ENCODE data around the gene PLCG2.

The PLCG2 gene

DNA sequence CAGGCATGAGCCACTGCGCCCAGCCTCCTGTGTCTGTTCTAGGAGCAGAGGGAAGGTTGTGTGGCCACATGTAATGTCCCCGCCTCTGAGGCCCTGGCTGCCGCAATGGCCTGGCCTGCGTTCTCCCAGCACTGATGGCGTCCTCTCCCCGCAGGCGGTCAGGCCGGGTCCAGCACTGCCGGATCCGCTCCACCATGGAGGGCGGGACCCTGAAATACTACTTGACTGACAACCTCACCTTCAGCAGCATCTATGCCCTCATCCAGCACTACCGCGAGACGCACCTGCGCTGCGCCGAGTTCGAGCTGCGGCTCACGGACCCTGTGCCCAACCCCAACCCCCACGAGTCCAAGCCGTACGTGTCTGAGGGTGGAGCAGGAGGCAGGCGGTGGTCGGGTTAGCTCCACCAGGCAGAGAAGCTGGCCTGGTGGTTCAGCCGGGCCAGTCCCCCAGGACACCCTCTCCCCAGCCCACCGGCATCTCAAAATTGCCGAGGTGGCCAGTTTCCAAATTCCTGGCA lies 131.3 kb downstream of the PLCG2 start:
- DNase-seq (ENCODE audit: low read depth) = no peak
- TF ChIP-seq, protein P1, sequence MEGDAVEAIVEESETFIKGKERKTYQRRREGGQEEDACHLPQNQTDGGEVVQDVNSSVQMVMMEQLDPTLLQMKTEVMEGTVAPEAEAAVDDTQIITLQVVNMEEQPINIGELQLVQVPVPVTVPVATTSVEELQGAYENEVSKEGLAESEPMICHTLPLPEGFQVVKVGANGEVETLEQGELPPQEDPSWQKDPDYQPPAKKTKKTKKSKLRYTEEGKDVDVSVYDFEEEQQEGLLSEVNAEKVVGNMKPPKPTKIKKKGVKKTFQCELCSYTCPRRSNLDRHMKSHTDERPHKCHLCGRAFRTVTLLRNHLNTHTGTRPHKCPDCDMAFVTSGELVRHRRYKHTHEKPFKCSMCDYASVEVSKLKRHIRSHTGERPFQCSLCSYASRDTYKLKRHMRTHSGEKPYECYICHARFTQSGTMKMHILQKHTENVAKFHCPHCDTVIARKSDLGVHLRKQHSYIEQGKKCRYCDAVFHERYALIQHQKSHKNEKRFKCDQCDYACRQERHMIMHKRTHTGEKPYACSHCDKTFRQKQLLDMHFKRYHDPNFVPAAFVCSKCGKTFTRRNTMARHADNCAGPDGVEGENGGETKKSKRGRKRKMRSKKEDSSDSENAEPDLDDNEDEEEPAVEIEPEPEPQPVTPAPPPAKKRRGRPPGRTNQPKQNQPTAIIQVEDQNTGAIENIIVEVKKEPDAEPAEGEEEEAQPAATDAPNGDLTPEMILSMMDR (IDR thresholded peaks at IDR 0.05; ENCODE audit: insufficient read depth, low read depth, low read length, missing control alignments) = no peak
- H3K4me3 ChIP-seq (ENCODE audit: low read depth, low read length) = no peak overlapping the region

DNA sequence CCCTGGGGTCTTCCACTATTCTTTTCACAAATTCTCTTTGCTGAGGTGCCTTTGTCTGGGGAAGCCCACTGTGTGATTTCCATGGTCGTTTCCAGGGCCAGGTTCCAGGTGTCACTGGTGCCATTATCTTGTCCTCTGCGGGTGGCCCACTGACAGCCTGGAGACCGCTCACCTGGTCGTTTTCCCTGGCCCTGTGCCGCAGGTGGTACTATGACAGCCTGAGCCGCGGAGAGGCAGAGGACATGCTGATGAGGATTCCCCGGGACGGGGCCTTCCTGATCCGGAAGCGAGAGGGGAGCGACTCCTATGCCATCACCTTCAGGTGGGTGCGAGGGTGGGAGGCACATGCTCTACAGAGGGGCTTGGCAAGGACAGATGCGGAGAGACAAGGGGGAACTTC lies 133.3 kb downstream of the PLCG2 start:
- TF ChIP-seq, protein P1 (IDR thresholded peaks at IDR 0.05; ENCODE audit: insufficient read depth, low read depth, low read length, missing control alignments) = no peak
- no peak for DNase-seq (ENCODE audit: low read depth)
- H3K4me3 ChIP-seq (ENCODE audit: low read depth, low read length) = no peak overlapping the region

DNA sequence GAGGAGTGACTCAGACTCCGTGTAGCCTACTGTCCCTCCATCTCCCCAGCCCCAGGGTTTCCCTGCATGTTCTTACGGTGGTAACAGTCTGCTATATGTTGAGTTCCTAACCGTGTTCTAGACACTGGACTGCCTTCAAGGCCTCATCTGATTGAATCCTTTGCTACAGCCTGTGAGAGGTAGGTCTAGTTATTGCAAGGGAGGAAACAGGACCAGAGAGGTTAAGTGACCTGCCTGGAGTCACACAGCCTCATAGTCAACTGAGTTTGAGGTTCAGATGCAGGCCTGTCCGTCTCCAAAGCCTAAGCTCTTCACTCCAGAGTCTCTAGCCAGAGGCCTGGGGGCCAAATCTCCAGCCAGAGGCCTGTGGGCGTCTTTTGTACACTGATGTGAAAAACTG lies 134.1 kb downstream of the PLCG2 start:
- no peak overlapping the region for H3K4me3 ChIP-seq (ENCODE audit: low read depth, low read length)
- TF ChIP-seq, protein P1 (IDR thresholded peaks at IDR 0.05; ENCODE audit: insufficient read depth, low read depth, low read length, missing control alignments) = no peak
- DNase-seq (ENCODE audit: low read depth) = no peak

DNA sequence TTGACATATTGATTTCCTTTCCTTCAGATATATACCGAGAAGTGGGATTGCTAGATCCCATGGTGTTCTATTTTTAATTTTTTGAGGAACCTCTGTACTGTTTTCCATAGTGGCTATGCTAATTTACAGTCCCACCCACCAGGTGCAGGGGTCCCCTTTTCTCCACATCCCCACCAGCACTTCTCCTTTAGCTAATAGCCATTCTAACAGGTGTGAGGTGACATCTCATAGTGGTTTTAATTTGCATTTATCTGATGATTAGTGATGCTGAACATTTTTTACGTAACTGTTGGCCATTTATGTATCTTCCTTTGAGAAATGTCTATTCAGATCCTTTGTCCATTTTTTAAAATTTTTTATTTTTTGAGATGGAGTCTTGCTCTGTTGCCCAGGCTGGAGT lies 138.3 kb downstream of the PLCG2 start:
- H3K4me3 ChIP-seq (ENCODE audit: low read depth, low read length) = no peak overlapping the region
- TF ChIP-seq, protein P1 (IDR thresholded peaks at IDR 0.05; ENCODE audit: insufficient read depth, low read depth, low read length, missing control alignments) = no peak
- no peak for DNase-seq (ENCODE audit: low read depth)

DNA sequence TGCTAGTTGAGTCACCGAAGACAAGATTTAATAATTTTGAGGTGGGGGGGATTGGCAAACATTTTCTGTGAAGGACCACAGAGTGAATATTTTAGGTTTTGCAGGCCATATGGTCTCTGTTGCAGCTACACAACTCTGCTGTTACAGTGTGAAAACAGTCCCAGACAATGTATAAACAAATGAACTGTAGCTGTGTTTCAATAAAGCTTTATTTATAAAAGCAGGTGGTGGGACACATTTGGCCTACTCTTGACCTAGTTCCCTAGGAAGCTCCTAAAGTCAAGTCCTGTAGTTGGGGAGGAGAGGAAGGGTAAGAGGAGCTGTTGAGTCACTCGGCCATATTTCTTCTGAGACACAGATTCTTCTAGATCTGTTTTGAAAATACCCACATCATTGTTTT lies 139.8 kb downstream of the PLCG2 start:
- TF ChIP-seq, protein P1 (IDR thresholded peaks at IDR 0.05; ENCODE audit: insufficient read depth, low read depth, low read length, missing control alignments) = no peak
- DNase-seq (ENCODE audit: low read depth) = no peak
- H3K4me3 ChIP-seq (ENCODE audit: low read depth, low read length) = no peak overlapping the region

DNA sequence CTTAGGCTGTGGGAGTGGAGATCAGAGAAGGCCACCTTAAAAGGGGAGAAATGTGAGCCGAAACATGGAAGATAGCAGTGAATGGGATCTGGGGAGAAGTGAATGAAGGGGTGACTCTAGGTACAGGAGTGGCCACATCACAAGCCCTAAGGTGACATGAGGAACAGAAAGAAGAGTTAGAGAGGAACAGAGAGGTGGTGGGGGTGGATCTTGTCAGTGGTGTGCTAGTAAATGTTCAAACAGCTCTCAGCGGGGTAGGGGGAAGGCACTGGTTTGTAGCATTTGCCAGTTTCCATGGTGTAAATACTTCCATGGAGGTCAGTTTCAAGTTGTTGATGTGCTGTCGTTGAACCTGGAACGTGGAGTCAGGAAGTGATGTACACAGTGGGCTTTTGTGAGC lies 141.4 kb downstream of the PLCG2 start:
- DNase-seq (ENCODE audit: low read depth) = no peak
- TF ChIP-seq, protein P1 (IDR thresholded peaks at IDR 0.05; ENCODE audit: insufficient read depth, low read depth, low read length, missing control alignments) = no peak
- H3K4me3 ChIP-seq (ENCODE audit: low read depth, low read length) = no peak overlapping the region

DNA sequence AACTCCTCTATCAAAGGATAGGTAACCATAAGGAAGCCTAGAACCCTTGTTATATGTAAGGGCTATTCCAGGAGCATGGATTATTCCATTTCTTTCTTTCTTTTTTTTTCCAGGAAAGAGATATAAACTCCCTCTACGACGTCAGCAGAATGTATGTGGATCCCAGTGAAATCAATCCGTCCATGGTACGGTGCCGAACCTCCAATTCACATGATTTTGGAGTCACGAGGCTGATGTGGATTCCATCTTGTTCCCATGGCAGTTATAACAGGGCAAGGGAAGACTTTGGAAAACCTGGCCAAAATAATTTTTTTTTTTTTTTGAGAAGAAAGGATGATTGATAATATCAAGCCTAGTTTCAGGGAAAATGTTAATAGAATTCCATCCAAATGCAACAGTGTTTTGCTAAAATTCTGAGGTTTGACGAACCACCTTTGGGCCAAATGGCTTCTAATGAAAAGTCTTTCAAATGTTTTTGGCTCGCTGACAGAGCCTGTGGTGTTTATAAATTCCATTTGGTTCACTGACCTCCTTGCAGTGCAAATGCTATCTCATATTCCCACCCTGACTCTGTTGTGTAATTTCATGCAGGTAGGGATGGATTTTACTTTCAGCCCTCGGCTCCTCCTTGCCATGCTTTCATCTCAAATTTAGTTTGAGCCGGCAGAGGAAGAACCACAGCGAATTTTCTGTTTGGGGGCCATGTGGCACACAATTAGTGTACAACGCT lies 142.2 kb downstream of the PLCG2 start:
- H3K4me3 ChIP-seq (ENCODE audit: low read depth, low read length) = no peak overlapping the region
- no peak for DNase-seq (ENCODE audit: low read depth)
- TF ChIP-seq, protein P1 (IDR thresholded peaks at IDR 0.05; ENCODE audit: insufficient read depth, low read depth, low read length, missing control alignments) = no peak
